K562 (cell line): ENCODE measurements around the gene RALGPS1. TPM values are rescaled to one million over a fixed set of nuclear protein-coding genes. Genes with fewer than 3 reads are reported as not detected.

Experiments used
- DPF2 ChIP-seq: fragments of 450-650 bp; IDR thresholded peaks from 2 replicates; pipeline ENCODE4 v1.6.1; 2016
- FOSL1 ChIP-seq: fragments of 200-800 bp; sonication (Bioruptor generic); conservative IDR thresholded peaks from 2 replicates; pipeline ENCODE4 v1.6.1; 2016; ENCODE audit warnings: missing genetic modification characterization, missing compliant biosample characterization
- JUND ChIP-seq, 2 experiments: IDR thresholded peaks; 2 replicates in 1 of 2; 3 replicates in 1 of 2; pipeline ENCODE4 v1.6.1; 2011; ENCODE audit warnings: borderline replicate concordance in 2 of 2, low read depth in 2 of 2, low read length in 2 of 2, improper control_type of control experiment in 1 of 2, missing biosample characterization in 1 of 2, missing genetic modification characterization in 1 of 2, missing genetic modification reagents in 1 of 2
- NFE2 ChIP-seq: IDR thresholded peaks from 2 replicates; pipeline ENCODE4 v1.6.1; 2014; ENCODE audit warnings: antibody characterized with exemption, low read depth
- YY1 ChIP-seq, 3 experiments: IDR thresholded peaks; 2 replicates each; pipeline ENCODE4 v1.6.1; 2011; ENCODE audit warnings: low read length in 2 of 3, mild to moderate bottlenecking in 2 of 3, moderate library complexity in 2 of 3, borderline replicate concordance in 1 of 3, control low read depth in 1 of 3, low read depth in 1 of 3; ENCODE audit not compliant: insufficient read depth in 3 of 3, insufficient replicate concordance in 2 of 3, control insufficient read depth in 1 of 3, insufficient read length in 1 of 3; ENCODE audit errors: extremely low read depth in 1 of 3
- ZNF77 ChIP-seq: fragments of 250-450 bp; sonication (Bioruptor Pico); IDR thresholded peaks from 2 replicates; pipeline ENCODE4 v1.5.0; 2020
- polyA plus RNA-seq, 8 experiments: library from polyadenylated mRNA; depleted of rRNA in 4 of 8; stranded (reverse) in 5 of 8; unstranded in 3 of 8; fragments of >200 nt; fragmentation: Nextera tagmentation in 2 of 8; fragmentation: Illumina TruSeq in 1 of 8; extraction: Ambion mirVana in 2 of 8; extraction: Trizol in 1 of 8; gene quantifications; 2 replicates each; pipeline versions ENCODE4 v1.2.1 to v1.2.3, GENCODE V29; 2011 to 2014; ENCODE audit warnings: inconsistent platforms in 1 of 8, missing spikeins in 1 of 8
- total RNA-seq, 7 experiments: library from RNA; depleted of rRNA in 6 of 7; stranded (reverse); fragments of >200 nt in 6 of 7; fragmentation: Illumina TruSeq in 2 of 7; extraction: Trizol in 2 of 7; gene quantifications; 2 replicates each; pipeline versions ENCODE4 v1.2.1 to v1.2.3, GENCODE V29; 2011 to 2021; ENCODE audit warnings: low replicate concordance in 1 of 7
- TF ChIP-seq, protein P1 (sequence below), 2 experiments: IDR thresholded peaks; 2 replicates each; pipeline ENCODE4 v1.6.1; 2011; ENCODE audit warnings: borderline replicate concordance in 1 of 2, control low read depth in 1 of 2, low read depth in 1 of 2, low read length in 1 of 2, mild to moderate bottlenecking in 1 of 2, mixed read lengths in 1 of 2, moderate library complexity in 1 of 2; ENCODE audit not compliant: insufficient read depth in 1 of 2, insufficient read length in 1 of 2, poor library complexity in 1 of 2, severe bottlenecking in 1 of 2; ENCODE audit errors: extremely low read depth in 1 of 2
- TF ChIP-seq, protein P2 (sequence below), 2 experiments: fragments of 450-650 bp in 1 of 2; sonication (generic) in 1 of 2; formaldehyde crosslinking in 1 of 2; IDR thresholded peaks in 1 of 2; conservative IDR thresholded peaks in 1 of 2; 2 replicates each; pipeline versions ENCODE4 v1.6.1 to v1.8.1; 2016 to 2023; ENCODE audit warnings: mild to moderate bottlenecking in 2 of 2, moderate library complexity in 2 of 2, inconsistent platforms in 1 of 2, missing genetic modification reagents in 1 of 2

Gene RALGPS1
- total and polyA plus RNA-seq, 9 of the 15 experiments (the other 6 are each of a cell fraction or from before 2014, with no cell fraction given), result 0.04 to 2.6 (median 1.5) TPM

- TF ChIP-seq JUND (IDR thresholded peaks at IDR 0.05; ENCODE audit: borderline replicate concordance, low read depth, low read length), result peak; percentile 92
- TF ChIP-seq JUND (tag; IDR thresholded peaks at IDR 0.05; ENCODE audit: borderline replicate concordance, low read depth, low read length), result peak; percentile 85; the same call in 2 of the 3 replicates
- TF ChIP-seq ZNF77 (CRISPR knock-in tag), result no peak
- TF ChIP-seq, protein P1, sequence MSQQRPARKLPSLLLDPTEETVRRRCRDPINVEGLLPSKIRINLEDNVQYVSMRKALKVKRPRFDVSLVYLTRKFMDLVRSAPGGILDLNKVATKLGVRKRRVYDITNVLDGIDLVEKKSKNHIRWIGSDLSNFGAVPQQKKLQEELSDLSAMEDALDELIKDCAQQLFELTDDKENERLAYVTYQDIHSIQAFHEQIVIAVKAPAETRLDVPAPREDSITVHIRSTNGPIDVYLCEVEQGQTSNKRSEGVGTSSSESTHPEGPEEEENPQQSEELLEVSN (IDR thresholded peaks at IDR 0.05; ENCODE audit: borderline replicate concordance in 1 of 2, extremely low read depth in 1 of 2, insufficient read depth in 1 of 2, insufficient read length in 1 of 2, low read depth in 1 of 2, low read length in 1 of 2, poor library complexity in 1 of 2, severe bottlenecking in 1 of 2), result peak in 1 of 2 experiments; percentile 22
- TF ChIP-seq DPF2, result 0 out of 2 replicates have a peak, but pooled peaks have one; percentile 29
- TF ChIP-seq YY1 (IDR thresholded peaks at IDR 0.05; ENCODE audit: borderline replicate concordance in 1 of 3, control insufficient read depth in 1 of 3, extremely low read depth in 1 of 3, insufficient read depth in 3 of 3, insufficient read length in 1 of 3, insufficient replicate concordance in 2 of 3, low read depth in 1 of 3, low read length in 2 of 3), result peak in 1 of 3 experiments; percentile 37
- peak; percentile 89 for TF ChIP-seq FOSL1 (tag)
- peak; percentile 36; the same call in 1 of the 2 replicates for TF ChIP-seq NFE2
- TF ChIP-seq, protein P2, sequence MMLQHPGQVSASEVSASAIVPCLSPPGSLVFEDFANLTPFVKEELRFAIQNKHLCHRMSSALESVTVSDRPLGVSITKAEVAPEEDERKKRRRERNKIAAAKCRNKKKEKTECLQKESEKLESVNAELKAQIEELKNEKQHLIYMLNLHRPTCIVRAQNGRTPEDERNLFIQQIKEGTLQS (IDR thresholded peaks at IDR 0.05), result peak; percentile 84
- TF ChIP-seq, protein P2 (CRISPR knock-in tag; conservative IDR thresholded peaks at IDR 0.05), result no peak
Measured at GRCh38 chr9:127209220-127209619, 294.6 kb downstream of the RALGPS1 start (continued).
